G401 (cell line): Measurements from ENCODE around the gene TGFBR3. TPM values are rescaled to one million over a fixed set of nuclear protein-coding genes. Genes with fewer than 3 reads are reported as not detected.

Experiments used
- DNase-seq: peaks from one replicate; pipeline ENCODE4 v3.0.0-alpha.2; 2015; ENCODE audit warnings: low spot score
- in situ Hi-C: cut with HindIII; loops from 2 replicates; pipeline ENCODE4 v1.10.0; 2016; ENCODE audit warnings: low sequenced_read_pairs, mixed read lengths
- total RNA-seq: library from RNA; depleted of rRNA; stranded (reverse); fragments of >200 nt; shearing (Covaris generic); gene quantifications from 2 replicates; pipeline ENCODE4 v1.2.3, GENCODE V29; 2014

TGFBR3 gene
- total RNA-seq, 1 experiment from 2014 or later, result 33.6 TPM

DNA sequence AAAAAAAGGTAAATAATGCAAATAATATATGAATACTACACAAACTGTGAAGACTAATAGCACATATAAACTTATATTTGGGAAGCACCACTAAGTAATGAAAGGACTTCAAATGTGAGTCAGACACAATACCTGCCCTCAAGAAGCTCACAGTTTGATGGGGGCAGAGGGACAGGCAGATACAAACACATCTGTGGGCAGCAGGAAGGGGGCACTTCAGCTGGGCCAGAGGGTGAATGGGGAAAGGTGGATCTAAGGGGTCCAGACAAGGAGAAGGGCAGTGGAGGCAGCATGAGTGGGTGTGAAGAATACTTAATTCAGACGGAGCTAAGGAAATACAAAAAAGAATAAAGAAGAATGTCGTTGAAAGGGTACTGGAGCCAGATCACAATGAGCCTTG is 114.2 kb downstream of the TGFBR3 start:
- in situ Hi-C loops, result no loop called here
- no peak for DNase-seq

DNA sequence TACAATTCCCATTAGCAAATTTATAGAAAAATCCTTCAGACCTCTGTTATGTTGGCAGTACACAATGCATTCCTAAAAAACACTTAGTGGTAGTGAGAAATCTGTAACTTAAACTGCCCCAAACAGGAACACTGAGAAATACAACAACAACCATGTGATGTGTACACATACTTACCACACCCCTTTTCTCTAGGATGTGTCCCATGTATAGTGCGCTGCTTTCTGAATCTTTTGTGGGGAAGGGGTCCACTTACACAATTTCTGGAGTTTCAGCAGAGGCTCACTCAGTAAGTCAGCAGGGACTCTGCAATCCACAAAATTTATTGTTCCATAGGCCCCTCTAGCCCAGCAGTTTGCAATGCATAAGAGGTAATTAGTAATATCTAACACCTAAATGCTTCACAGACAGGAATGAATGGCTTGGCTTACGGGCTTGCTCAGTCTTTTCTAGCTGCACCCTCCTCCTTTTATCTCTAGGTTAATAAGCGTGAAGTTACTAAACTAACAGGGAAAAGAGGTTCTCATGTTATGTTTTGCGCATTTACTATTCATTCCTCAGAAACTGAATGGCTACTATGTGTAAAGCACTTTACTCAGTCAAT is 115.2 kb downstream of the TGFBR3 start:
- DNase-seq, result no peak
- in situ Hi-C loops, result no loop called here

DNA sequence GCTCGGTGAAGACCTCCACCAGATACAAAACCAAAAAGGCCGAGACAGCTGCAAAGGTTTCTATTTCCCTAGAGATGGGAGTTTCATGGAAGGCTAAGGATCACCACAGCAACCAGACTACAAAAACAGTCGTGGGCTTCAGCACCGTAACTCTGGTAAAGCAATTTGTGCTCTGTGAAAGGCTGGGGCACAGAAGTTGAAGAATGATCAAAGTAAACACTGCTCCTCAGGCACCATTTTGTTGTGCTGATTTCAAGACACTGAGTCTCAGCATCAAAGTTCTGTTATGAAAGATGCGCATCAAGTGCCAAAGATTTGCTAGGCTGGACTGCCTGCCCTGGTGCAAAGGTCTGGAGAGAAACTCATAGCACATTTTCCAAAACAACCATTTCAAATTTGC is 116.2 kb downstream of the TGFBR3 start:
- DNase-seq, result no peak
- in situ Hi-C loops, result no loop called here

GRCh38 chr1:91768786-91769725 is 116.9 kb downstream of the TGFBR3 start:
- in situ Hi-C loops, result no loop called here
- no peak for DNase-seq

GRCh38 chr1:91768120-91768519 is 117.8 kb downstream of the TGFBR3 start:
- no peak for DNase-seq
- in situ Hi-C loops, result no loop called here

DNA sequence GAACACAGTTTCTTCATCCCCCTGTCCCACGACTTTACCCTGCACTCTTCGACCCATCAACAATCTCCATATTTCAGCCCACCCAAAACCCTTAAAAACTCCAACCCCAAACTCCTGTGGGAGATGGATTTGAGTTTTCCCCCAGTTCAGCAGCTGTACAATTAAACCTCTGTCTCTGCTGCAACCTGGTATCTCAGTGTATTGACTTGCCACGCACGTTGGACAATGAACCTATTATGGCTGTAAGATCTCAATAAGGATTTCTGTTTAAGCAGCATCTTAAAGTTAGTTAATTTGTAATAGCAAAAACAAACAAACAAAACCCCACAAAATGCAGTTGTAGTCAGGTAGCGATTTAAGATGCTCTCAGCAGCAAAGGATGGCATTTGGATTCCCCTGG is 119.1 kb downstream of the TGFBR3 start:
- in situ Hi-C loops, result no loop called here
- DNase-seq, result no peak

DNA sequence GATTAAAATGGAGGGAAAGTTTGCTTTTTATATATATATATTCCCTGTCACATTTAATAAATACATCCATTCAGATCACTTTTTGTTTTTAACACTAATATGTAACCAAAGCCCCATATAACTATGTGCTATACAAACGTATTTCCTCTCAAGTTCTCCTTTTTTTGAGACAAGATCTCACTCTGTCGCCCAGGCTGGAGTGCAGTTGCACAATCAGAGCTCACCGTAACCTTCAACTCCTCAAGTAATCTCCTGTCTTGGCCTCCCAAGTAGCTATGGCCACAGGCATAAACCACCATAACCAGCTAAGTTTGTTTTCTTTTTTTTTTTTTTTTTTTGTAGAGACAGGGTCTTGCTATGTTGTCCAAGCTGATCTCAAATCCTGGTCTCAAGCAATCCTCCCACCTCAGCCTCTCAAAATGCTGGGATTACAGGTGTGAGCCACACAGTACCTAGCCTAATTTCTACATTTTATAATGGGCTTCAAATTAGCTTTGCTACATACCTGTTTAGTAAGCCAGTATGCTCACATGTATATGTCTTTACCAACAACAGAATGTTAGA is 120.0 kb downstream of the TGFBR3 start:
- in situ Hi-C loops, result no loop called here
- no peak for DNase-seq

DNA sequence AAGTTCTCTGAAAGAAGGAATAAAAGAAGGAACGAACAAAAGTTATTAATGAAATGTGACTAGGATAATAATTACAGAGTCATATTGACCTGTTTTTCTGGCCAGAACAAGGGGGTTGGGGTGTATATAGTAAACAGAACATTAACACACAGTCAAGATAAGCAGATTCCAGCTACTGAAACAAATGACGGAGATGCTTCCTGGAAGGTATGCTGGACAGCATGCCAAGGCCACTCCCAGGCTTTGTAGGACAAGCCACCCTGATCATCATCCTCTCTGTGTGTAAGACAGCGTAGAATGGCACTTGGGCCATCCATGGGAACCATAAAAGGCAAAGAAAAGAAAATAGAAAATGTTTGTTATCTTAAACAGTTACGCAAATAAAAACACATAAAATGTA is 120.7 kb downstream of the TGFBR3 start:
- in situ Hi-C loops, result no loop called here
- no peak for DNase-seq

- no peak for DNase-seq
- in situ Hi-C loops, result no loop called here
Measured at GRCh38 chr1:91764471-91765115, 121.4 kb downstream of the TGFBR3 start.

DNA sequence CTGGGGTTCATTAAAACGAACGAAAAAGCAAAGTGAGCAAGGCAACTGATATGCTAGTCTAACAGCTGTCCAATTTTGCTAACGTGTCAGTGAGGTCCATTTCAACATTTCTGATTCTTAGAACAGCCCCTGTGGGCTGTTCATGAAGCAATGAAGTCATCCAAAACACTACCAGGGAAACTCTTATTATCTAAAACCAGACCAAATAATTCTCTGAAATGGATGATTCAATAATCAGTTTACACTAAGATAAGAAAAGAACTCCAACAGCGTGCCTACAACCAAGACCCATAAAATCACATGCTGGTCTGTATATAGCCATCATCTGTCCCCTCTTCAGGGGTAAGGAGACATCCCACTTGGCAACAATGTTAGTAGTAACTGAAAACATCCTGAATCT is 122.7 kb downstream of the TGFBR3 start:
- in situ Hi-C loops, result no loop called here
- DNase-seq, result no peak

- in situ Hi-C loops, result no loop called here
- peak; percentile 35 for DNase-seq
Measured at GRCh38 chr1:91761295-91761721, 124.6 kb downstream of the TGFBR3 start.

DNA sequence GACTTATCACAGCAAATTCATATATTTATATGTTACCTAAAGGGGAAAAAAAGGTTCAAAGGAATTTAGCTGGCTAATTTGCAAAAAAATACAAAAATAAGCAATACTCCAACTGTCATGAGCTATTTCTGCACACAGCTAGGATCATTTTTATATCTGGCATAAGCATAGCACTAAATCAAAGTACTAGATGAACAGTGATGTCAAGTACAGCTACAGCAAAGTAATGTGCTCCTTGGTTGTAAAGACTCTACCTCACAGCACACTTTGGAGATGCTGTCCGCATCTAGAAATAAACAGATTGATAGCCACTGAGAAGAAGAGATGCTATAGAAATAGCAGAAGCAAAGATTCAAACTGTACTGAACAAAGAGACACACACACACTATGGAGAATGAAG is 125.4 kb downstream of the TGFBR3 start:
- DNase-seq, result no peak
- in situ Hi-C loops, result no loop called here

DNA sequence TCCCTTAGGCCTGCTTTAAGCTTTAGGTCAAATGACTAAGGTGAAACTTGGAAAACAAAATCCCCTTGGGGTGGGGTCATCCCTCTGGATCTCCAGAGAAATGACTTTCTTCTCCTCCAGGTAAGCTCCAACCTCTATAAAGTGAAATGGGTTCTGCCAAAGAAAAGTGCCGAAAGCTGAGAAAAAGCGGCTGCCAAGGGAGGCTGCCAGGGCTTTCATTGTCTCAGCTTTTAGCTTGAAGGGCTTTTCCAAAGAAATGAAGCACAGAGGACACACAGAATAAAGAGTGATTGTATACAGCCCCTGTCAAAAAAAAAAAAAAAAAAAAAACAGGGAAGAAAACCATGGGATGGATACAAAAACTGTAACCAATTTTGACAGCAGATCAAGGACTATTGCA is 126.9 kb downstream of the TGFBR3 start:
- in situ Hi-C loops, result no loop called here
- DNase-seq, result no peak

DNA sequence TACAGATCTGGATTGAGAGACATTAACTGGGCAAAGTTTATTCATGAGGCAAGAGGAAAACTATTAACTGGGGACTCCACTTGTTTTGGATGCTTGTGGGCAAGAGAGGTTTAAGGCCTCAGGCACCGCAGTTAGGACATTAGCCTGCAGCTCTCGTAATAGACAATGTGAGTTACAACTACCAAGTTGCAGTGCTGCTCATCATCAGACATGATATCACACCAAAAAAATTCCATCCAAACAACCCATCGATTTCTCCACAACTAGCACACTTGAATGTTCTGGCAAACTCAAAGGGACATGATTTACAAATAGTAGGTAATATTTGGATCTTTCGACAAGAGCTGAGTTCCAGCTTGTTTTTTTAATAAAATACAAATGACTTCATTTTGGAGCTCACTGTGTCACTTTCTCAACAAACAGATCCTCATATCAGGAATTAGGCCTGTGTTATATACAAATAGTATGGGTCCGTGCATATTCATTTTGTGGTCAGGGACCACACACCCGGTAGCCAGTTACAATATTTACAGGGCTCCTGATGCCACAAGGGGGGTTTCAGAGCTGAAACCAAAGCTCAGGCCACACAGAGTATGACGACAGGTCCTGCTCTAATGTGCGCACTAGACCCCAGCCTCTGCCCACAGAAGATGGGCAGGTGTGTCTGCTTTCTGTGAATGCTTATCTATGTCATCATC is 128.0 kb downstream of the TGFBR3 start:
- DNase-seq, result no peak
- in situ Hi-C loops, result no loop called here

- in situ Hi-C loops, result no loop called here
- DNase-seq, result no peak
Measured at GRCh38 chr1:91755702-91756287, 130.2 kb downstream of the TGFBR3 start.

DNA sequence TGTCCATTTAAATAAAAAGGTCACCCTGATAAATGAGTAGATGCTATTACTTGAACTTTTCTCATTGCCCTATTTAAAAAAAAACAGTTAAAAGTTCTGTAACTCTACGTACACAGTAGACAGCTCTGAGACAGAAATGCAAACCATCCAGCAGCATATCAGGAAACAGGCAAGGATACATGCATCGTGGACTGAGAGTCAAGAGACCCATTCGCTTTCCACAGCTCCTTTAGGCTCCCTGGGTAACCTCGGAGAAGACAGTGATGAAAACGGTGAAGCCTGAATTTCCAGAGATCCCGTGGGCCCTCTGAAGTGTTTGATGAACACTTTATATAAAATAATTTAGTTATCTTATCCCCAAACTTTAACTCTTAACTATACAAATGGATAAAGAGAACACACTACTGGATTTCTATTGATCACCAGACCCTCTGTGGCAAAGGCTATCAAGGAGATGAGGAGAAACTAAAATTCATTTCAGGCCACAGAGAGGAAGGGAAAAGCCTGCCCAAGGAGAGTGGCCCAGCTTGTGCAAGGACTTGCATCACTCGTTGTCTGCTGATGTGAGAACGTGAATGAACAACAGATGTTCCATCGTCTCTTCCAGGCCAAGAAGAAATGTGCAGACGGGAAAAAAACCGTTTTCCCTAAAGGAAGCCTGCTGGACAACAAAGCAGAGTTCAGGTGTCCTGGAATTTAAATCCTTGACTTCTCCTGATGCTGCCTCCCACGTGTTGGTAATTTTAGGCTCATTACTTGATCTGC is 131.0 kb downstream of the TGFBR3 start:
- in situ Hi-C loops, result no loop called here

DNA sequence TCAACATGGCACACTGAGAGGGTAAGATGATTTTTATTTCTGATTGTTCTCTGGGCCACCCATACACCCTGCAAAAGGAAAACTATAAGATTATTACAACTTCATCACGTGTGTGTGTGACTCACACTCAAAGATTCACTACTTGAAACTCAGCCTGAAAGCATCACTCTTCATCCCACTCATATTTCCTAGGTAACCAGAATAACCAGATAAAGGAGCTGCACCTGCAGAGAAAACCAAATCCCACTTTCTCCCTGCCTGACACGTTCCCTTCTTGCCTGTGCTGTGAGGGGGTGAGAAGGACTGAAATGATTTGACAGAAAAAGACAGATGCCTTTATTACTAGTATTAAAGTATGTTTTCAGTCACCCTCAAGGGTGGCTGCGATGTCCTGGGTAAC is 131.6 kb downstream of the TGFBR3 start:
- no peak for DNase-seq
- in situ Hi-C loops, result no loop called here

More for the DNA sequence above, 131.0 kb downstream of the TGFBR3 start:
- DNase-seq, result no peak

DNA sequence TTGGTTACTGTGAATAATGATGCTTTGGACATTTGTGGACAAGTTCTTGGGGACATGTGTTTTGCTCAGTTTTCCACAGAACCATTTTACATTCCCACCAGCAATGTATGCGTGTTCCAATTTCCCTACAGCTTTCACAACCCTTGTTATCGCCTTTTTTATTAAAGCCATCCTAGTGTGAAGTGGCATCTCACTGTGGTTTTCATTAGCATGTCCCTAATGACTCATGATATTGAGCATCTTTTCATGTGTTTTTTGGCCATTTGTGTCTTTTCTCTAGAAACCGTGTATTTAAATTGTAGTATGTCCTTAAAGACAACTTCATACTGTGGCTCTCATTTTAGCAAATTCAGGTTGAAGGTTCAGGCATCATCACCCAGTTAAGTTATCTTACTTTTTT is 132.1 kb downstream of the TGFBR3 start:
- in situ Hi-C loops, result no loop called here

More for the DNA sequence above, 132.1 kb downstream of the TGFBR3 start:
- DNase-seq, result no peak
